ENCODE data around the gene CCDC182. TPM values are rescaled to one million over a fixed set of nuclear protein-coding genes. Genes with fewer than 3 reads are reported as not detected.

Gene CCDC182
- total RNA-seq, 1 donor from 2014 or later: not detected

DNA sequence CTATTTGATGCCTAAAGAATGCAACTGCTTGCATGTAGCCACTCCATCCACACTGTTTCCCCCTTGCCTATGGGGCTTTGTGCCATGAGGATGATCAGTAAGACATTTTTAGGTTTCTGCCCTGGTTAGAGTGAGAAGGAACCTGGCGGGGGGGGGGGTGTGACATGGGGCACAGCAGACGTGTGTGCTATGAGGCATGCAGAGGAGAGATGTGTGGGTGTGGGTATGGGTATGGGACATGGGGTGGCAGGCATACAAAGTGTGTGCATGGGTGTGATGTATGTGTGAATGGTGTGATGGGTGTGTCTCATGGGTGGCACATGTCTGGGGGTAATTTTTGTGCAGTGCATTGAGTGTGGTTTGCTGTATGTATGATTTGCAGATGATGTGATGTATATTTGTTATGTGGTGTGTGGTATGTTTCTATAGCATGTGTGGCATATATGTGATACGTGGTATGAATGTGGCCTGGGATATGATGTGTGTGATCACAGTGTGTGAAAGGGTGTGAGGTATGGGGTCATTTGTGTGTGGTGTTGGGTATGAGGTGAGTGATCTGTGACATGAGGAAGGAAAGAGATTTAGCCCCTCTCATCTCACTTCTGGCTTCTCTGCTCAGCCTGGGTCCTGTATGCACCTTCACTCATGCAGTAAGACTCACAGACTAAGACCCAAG lies 14.9 kb downstream of the CCDC182 start:
- Mint-ChIP-seq H3K27me3 (ENCODE audit: low read depth, unreplicated experiment) (peaks cover 53% of the 10 kb centered on the region), H3K36me3 (ENCODE audit: low read depth, unreplicated experiment) (no peaks in the 10 kb centered on the region), H3K9me3 (ENCODE audit: unreplicated experiment) (no peaks in the 10 kb centered on the region), H3K27ac (ENCODE audit: unreplicated experiment) (no peak overlapping the region), H3K4me3 (ENCODE audit: unreplicated experiment) (no peak overlapping the region), H3K4me1 (ENCODE audit: low read depth, unreplicated experiment) (no peaks in the 10 kb centered on the region)
- Histone ChIP-seq H3K36me3 (ENCODE audit: insufficient read depth, low read length) (no peaks in the 10 kb centered on the region), H2AFZ (ENCODE audit: low read depth, low read length) (no peak overlapping the region), H3K79me2 (ENCODE audit: insufficient read depth, low read length) (no peaks in the 10 kb centered on the region), H3K4me2 (ENCODE audit: low read length) (no peak overlapping the region), H3K4me3 (ENCODE audit: insufficient read depth, low read depth, low read length) (no peak overlapping the region), H3K27ac (ENCODE audit: low read depth, low read length) (no peak overlapping the region), H3K9ac (ENCODE audit: low read length) (no peak overlapping the region), H3K9me3 (ENCODE audit: insufficient read depth, low read depth, low read length) (no peaks in the 10 kb centered on the region), H3K27me3 (ENCODE audit: insufficient read depth, low read length) (peaks cover 31% of the 10 kb centered on the region), H3K4me1 (ENCODE audit: insufficient read depth, low read length) (no peaks in the 10 kb centered on the region), H4K20me1 (ENCODE audit: insufficient read depth, low read length) (no peaks in the 10 kb centered on the region)
- no peak for TF ChIP-seq EZH2 (IDR thresholded peaks at IDR 0.05; ENCODE audit: insufficient read depth, low read length)
- TF ChIP-seq, protein P1, sequence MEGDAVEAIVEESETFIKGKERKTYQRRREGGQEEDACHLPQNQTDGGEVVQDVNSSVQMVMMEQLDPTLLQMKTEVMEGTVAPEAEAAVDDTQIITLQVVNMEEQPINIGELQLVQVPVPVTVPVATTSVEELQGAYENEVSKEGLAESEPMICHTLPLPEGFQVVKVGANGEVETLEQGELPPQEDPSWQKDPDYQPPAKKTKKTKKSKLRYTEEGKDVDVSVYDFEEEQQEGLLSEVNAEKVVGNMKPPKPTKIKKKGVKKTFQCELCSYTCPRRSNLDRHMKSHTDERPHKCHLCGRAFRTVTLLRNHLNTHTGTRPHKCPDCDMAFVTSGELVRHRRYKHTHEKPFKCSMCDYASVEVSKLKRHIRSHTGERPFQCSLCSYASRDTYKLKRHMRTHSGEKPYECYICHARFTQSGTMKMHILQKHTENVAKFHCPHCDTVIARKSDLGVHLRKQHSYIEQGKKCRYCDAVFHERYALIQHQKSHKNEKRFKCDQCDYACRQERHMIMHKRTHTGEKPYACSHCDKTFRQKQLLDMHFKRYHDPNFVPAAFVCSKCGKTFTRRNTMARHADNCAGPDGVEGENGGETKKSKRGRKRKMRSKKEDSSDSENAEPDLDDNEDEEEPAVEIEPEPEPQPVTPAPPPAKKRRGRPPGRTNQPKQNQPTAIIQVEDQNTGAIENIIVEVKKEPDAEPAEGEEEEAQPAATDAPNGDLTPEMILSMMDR (IDR thresholded peaks at IDR 0.05; ENCODE audit: insufficient read depth, low read depth, low read length): no peak
- no peak for DNase-seq (ENCODE audit: low read depth)
- FAIRE-seq: no peak

DNA sequence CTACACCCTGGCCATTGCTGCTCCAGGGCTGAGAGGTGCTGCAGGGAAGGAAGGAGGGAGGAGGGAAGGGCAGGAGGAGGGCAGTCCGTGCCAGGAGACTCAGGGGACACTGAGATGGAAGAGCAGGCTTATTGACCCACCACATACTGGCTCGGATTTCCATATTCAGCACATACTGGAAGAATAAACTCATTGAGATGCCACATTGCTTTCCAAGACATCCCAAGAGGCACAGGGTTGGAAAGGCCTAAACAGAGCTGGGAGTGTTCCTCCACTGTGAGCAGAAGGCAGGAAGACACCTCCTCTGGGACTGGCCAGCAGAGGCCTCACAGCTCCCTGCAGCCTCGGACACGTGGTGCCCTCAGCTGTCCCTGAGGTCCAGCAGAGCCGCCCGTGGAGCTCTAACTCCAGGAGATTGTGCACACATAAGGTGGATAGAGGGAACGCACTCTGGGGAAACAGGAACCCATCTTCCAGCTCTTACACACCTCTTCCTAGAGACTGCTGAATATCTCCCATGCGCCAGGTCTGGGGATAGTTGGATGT lies 17.4 kb downstream of the CCDC182 start:
- Histone ChIP-seq H2AFZ (ENCODE audit: low read depth, low read length) (no peak overlapping the region), H3K4me2 (ENCODE audit: low read length) (no peak overlapping the region), H3K27me3 (ENCODE audit: insufficient read depth, low read length) (peaks cover 20% of the 10 kb centered on the region), H3K79me2 (ENCODE audit: insufficient read depth, low read length) (no peaks in the 10 kb centered on the region), H3K4me3 (ENCODE audit: insufficient read depth, low read depth, low read length) (no peak overlapping the region), H4K20me1 (ENCODE audit: insufficient read depth, low read length) (no peaks in the 10 kb centered on the region), H3K9me3 (ENCODE audit: insufficient read depth, low read depth, low read length) (no peaks in the 10 kb centered on the region), H3K27ac (ENCODE audit: low read depth, low read length) (no peak overlapping the region), H3K36me3 (ENCODE audit: insufficient read depth, low read length) (no peaks in the 10 kb centered on the region), H3K4me1 (ENCODE audit: insufficient read depth, low read length) (no peaks in the 10 kb centered on the region), H3K9ac (ENCODE audit: low read length) (no peak overlapping the region)
- Mint-ChIP-seq H3K27me3 (ENCODE audit: low read depth, unreplicated experiment) (peaks cover 52% of the 10 kb centered on the region), H3K4me3 (ENCODE audit: unreplicated experiment) (no peak overlapping the region), H3K27ac (ENCODE audit: unreplicated experiment) (no peak overlapping the region), H3K36me3 (ENCODE audit: low read depth, unreplicated experiment) (no peaks in the 10 kb centered on the region), H3K4me1 (ENCODE audit: low read depth, unreplicated experiment) (peaks cover 17% of the 10 kb centered on the region), H3K9me3 (ENCODE audit: unreplicated experiment) (no peaks in the 10 kb centered on the region)
- FAIRE-seq (no peak), DNase-seq (ENCODE audit: low read depth) (no peak)
- TF ChIP-seq, protein P1 (IDR thresholded peaks at IDR 0.05; ENCODE audit: insufficient read depth, low read depth, low read length): no peak
- no peak for TF ChIP-seq EZH2 (IDR thresholded peaks at IDR 0.05; ENCODE audit: insufficient read depth, low read length)

DNA sequence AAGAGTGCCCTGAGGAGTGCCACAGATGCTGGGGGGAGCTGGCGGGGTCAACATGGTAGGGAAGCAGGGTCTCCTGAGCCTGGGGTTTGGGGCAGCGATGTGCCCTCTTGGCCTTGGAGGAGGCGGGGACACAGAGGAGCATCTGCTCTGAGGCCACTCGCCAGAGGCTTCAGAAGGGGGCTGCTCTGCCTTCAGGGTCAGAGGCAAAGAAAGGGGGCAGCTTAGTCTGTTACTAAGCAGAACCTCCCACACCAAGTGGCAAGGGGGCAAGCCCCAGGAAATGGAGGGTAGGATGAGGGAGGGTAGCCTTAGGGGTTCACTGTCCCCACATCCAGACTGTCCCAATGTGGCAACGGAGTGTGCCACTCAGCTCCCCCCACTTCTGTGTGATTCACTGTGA lies 18.3 kb downstream of the CCDC182 start:
- DNase-seq (ENCODE audit: low read depth) (no peak), FAIRE-seq (no peak)
- no peak overlapping the region for H2AFZ ChIP-seq (ENCODE audit: low read depth, low read length)
- H3K4me3 ChIP-seq (ENCODE audit: insufficient read depth, low read depth, low read length): no peak overlapping the region
- no peak for TF ChIP-seq EZH2 (IDR thresholded peaks at IDR 0.05; ENCODE audit: insufficient read depth, low read length)
- TF ChIP-seq, protein P1 (IDR thresholded peaks at IDR 0.05; ENCODE audit: insufficient read depth, low read depth, low read length): no peak
- H3K27me3 Mint-ChIP-seq (ENCODE audit: low read depth, unreplicated experiment): peaks cover 47% of the 10 kb centered on the region
- no peaks in the 10 kb centered on the region for H3K4me1 ChIP-seq (ENCODE audit: insufficient read depth, low read length)
- no peaks in the 10 kb centered on the region for H3K36me3 ChIP-seq (ENCODE audit: insufficient read depth, low read length)
- no peak overlapping the region for H3K4me3 Mint-ChIP-seq (ENCODE audit: unreplicated experiment)
- H3K79me2 ChIP-seq (ENCODE audit: insufficient read depth, low read length): no peaks in the 10 kb centered on the region
- no peak overlapping the region for H3K27ac ChIP-seq (ENCODE audit: low read depth, low read length)
- no peaks in the 10 kb centered on the region for H3K9me3 ChIP-seq (ENCODE audit: insufficient read depth, low read depth, low read length)
- H3K9ac ChIP-seq (ENCODE audit: low read length): no peak overlapping the region
- H3K4me1 Mint-ChIP-seq (ENCODE audit: low read depth, unreplicated experiment): peaks cover 22% of the 10 kb centered on the region
- no peak overlapping the region for H3K4me2 ChIP-seq (ENCODE audit: low read length)
- H4K20me1 ChIP-seq (ENCODE audit: insufficient read depth, low read length): no peaks in the 10 kb centered on the region
- H3K9me3 Mint-ChIP-seq (ENCODE audit: unreplicated experiment): no peaks in the 10 kb centered on the region
- peaks cover 17% of the 10 kb centered on the region for H3K27me3 ChIP-seq (ENCODE audit: insufficient read depth, low read length)
- no peaks in the 10 kb centered on the region for H3K36me3 Mint-ChIP-seq (ENCODE audit: low read depth, unreplicated experiment)
- no peak overlapping the region for H3K27ac Mint-ChIP-seq (ENCODE audit: unreplicated experiment)

All from astrocyte (in vitro differentiated cells and primary cell).